Ascending aorta (tissue), 2 donors: ENCODE data around the gene WEE1. TPM values are rescaled to one million over a fixed set of nuclear protein-coding genes. Genes with fewer than 3 reads are reported as not detected.

Source experiments
- DNase-seq, 2 donors: peaks; one replicate each; pipeline ENCODE4 v3.0.0-alpha.2; 2019; ENCODE audit warnings: low spot score in 2 of 2
- H3K27ac ChIP-seq, 2 donors: fragments of 200-600 bp; sonication (generic); one replicate each; pipeline ENCODE4 v1.5.1; 2016 to 2017; ENCODE audit warnings: mild to moderate bottlenecking in 1 of 2
- H3K27me3 ChIP-seq: fragments of 200-600 bp; sonication (generic); one replicate; pipeline ENCODE4 v1.5.1; 2017
- H3K36me3 ChIP-seq, 2 donors: fragments of 200-600 bp; sonication (generic); one replicate each; pipeline ENCODE4 v1.5.1; 2016
- H3K4me1 ChIP-seq, 2 donors: fragments of 200-600 bp; sonication (generic); one replicate each; pipeline ENCODE4 v1.5.1; 2016 to 2017; ENCODE audit warnings: mild to moderate bottlenecking in 1 of 2
- H3K4me3 ChIP-seq, 2 donors: fragments of 200-600 bp; sonication (generic); one replicate each; pipeline ENCODE4 v1.5.1; 2016 to 2017; ENCODE audit warnings: mild to moderate bottlenecking in 1 of 2
- H3K9me3 ChIP-seq, 2 donors: fragments of 200-600 bp; sonication (generic); one replicate each; pipeline ENCODE4 v1.5.1; 2016
- intact Hi-C: fragments of 100-400 bp; cut with DNase I; formaldehyde crosslinking; loops from one replicate; pipeline ENCODE4 v1.15.1; 2023
- total RNA-seq: library from RNA; depleted of rRNA; stranded (reverse); fragments of >200 nt; gene quantifications from one replicate; pipeline ENCODE4 v1.1.0, GENCODE V29; 2016
- TF ChIP-seq, protein P1 (sequence below), 3 experiments: fragments of 200-600 bp in 2 of 3; fragments of 450-650 bp in 1 of 3; sonication (generic) in 2 of 3; IDR thresholded peaks; one replicate each; pipeline ENCODE4 v1.5.1; 2016 to 2019; ENCODE audit warnings: antibody characterized with exemption in 3 of 3, mild to moderate bottlenecking in 1 of 3, moderate library complexity in 1 of 3

WEE1 gene
- total RNA-seq, result 20.8 TPM

DNA sequence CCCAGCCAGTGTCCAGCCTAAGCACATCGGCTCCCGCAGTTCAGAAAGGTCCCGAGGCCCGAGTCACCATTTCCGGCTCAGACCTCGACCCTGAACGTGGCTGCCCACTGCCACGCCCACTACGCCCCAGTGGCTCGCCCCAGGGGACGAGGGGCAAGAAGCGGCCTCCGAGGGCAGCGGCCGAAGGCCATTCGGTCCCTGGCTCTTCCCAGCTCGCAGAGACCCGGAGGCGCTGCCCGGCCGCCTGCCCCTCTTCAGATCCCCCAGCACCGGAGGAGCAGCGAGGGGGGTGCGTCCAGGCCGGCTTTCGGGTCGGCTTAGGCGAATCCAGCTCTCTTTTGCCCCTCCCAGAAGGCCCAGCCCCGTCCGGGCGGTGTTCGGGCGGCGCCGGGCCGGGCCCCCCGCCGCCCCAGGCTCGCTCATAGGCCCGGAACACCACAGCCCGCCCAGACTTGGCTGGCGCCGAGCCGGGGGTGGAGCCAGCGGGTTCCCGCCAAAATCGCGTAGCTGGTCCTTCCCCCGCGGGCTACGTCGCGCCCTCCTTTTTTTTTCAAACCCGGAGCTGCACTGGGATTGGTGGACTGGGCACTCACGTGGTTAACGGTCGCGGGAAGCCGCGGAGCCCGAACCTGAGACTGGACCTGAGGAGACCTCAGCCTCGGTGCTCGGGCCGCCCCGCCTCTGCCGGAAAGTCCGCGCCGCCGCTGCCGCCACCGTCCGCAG lies at the start of gene WEE1:
WEE1 (plus strand) TSS at position 619 of the 723 bp plus-strand sequence. CDS start 264 bp downstream, outside the sequence.
- H3K27me3 ChIP-seq, result no peaks in the 10 kb centered on the region
- peak within 1 kb of the TSS; percentile 89 to 98 for H3K4me3 ChIP-seq
- peaks cover 16 to 27% of the 10 kb centered on the region in 2 donors for H3K4me1 ChIP-seq
- peak within 1 kb of the TSS; percentile 93 to 98 for H3K27ac ChIP-seq
- TF ChIP-seq, protein P1, sequence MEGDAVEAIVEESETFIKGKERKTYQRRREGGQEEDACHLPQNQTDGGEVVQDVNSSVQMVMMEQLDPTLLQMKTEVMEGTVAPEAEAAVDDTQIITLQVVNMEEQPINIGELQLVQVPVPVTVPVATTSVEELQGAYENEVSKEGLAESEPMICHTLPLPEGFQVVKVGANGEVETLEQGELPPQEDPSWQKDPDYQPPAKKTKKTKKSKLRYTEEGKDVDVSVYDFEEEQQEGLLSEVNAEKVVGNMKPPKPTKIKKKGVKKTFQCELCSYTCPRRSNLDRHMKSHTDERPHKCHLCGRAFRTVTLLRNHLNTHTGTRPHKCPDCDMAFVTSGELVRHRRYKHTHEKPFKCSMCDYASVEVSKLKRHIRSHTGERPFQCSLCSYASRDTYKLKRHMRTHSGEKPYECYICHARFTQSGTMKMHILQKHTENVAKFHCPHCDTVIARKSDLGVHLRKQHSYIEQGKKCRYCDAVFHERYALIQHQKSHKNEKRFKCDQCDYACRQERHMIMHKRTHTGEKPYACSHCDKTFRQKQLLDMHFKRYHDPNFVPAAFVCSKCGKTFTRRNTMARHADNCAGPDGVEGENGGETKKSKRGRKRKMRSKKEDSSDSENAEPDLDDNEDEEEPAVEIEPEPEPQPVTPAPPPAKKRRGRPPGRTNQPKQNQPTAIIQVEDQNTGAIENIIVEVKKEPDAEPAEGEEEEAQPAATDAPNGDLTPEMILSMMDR (IDR thresholded peaks at IDR 0.05), result no peak
- no peaks in the 10 kb centered on the region for H3K9me3 ChIP-seq
- no peaks in the 10 kb centered on the region for H3K36me3 ChIP-seq
- intact Hi-C loops, result loop anchor here (2.0 to 10.0 kb wide), 3 partner anchors 112 to 1232 kb away; partner anchors contain the start of genes EIF4G2 and ZNF143
- DNase-seq, result peak; percentile 95 to 99

DNA sequence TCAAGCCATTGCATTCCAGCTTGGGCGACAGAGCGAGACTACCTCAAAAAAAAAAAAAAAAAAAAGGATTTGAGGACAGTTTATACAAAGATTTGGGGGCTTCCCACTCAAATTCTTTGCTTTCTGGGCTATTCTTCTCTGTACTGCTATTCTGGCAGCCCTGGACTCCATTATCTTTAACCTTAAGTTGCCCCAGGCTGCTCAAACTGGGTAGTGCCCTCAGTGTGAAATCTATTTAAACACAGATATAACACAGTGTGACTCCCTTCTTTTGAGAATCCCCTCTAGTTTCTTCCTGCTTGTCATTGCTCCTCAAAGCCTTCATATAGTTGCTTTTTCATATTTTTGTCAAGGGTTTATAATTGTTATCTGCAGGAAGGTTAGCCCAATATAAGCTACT lies 49.5 kb upstream of the WEE1 start:
- Histone ChIP-seq H3K4me1 (peaks cover 4 to 14% of the 10 kb centered on the region in 2 donors), H3K4me3 (no peak overlapping the region), H3K9me3 (no peaks in the 10 kb centered on the region), H3K27me3 (no peaks in the 10 kb centered on the region), H3K27ac (no peak overlapping the region), H3K36me3 (no peaks in the 10 kb centered on the region)
- TF ChIP-seq, protein P1 (IDR thresholded peaks at IDR 0.05), result no peak
- intact Hi-C loops, result no loop called here
- no peak for DNase-seq

DNA sequence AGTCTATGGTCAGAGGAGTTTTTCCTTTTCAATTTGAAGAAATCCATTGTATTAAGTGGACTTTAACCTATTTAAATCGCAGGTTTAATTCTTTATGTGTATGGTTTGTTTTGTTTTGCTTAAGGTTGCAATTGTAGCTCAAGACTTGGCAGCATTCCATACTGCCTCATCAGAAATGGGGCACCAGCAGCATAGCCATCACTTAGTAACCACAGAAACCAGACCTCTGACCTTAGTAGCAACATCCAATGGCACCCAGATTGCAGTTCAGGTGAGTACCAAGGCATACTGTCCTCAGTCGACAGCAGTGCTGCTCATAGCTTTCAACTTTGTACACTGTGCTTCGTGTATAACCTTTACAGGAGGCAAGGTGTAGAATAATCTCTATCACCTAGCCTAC lies 48.4 kb upstream of the WEE1 start:
- DNase-seq, result no peak
- Histone ChIP-seq H3K27ac (no peak overlapping the region), H3K27me3 (no peaks in the 10 kb centered on the region), H3K4me3 (no peak overlapping the region), H3K4me1 (peaks cover 10 to 22% of the 10 kb centered on the region in 2 donors), H3K9me3 (no peaks in the 10 kb centered on the region), H3K36me3 (no peaks in the 10 kb centered on the region)
- intact Hi-C loops, result no loop called here
- TF ChIP-seq, protein P1 (IDR thresholded peaks at IDR 0.05), result no peak

DNA sequence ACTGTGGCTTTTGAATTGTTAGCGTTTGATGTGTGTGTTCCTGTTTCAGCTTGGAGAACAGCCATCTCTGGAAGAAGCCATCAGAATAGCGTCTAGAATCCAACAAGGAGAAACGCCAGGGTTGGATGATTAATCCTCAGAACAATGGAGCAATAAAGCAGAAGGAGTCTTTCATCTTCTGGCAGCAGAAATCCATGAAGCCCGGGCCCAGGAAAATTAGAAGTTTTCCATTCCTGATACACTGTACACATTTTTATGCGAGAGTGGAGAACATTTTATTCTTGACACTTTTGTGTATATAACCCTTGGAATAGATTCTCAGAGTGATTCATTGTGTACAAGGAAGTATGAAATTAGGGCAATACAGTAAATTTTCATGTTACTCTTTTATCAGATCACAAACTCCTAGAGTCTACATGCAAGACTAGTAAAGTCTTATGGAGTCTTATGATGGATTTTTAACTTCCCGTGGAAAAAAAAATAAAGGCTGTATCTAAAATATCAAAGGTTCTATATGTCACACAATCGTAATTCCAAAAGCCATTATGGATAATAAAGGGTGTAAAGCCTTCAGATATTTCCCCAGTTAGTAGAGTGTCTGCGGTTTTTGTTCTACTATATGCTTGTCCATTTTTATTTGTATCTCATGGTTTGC lies 45.9 kb upstream of the WEE1 start:
- Histone ChIP-seq H3K9me3 (no peaks in the 10 kb centered on the region), H3K4me1 (peaks cover 10 to 23% of the 10 kb centered on the region in 2 donors), H3K36me3 (no peaks in the 10 kb centered on the region), H3K27ac (peak overlapping the region; percentile 65 to 81), H3K4me3 (peak overlapping the region in 1 of 2 donors; percentile 37), H3K27me3 (no peaks in the 10 kb centered on the region)
- TF ChIP-seq, protein P1 (IDR thresholded peaks at IDR 0.05), result no peak
- intact Hi-C loops, result no loop called here
- peak in 1 of 2 donors; percentile 77 for DNase-seq

DNA sequence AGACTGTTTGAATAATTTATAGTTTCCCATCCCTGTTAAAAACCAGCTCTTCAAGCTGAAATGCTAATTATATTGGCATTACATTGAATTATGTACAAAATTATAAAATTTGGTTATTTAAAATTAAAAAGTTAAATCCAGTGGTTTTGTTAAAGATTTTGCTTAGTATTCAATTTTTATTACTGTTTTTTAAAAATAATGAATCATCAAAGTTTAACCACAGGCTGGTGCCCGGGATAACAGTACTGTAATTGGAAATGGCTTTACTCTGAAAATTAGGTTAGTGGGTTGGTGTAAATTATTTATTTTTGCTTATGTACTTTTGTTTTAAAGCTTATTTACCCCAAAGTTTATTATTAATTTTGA lies 45.4 kb upstream of the WEE1 start:
- Histone ChIP-seq H3K36me3 (no peaks in the 10 kb centered on the region), H3K4me1 (peaks cover 10 to 28% of the 10 kb centered on the region in 2 donors), H3K27ac (peak overlapping the region; percentile 65 to 81), H3K9me3 (no peaks in the 10 kb centered on the region), H3K4me3 (no peak overlapping the region), H3K27me3 (no peaks in the 10 kb centered on the region)
- TF ChIP-seq, protein P1 (IDR thresholded peaks at IDR 0.05), result no peak
- no peak for DNase-seq
- intact Hi-C loops, result no loop called here
